HG03095 (cell line): ENCODE measurements around the gene SRCAP.
"Not testable (repeated sequence)": the region's sequence is repeated elsewhere in the genome, so short reads cannot be mapped to it uniquely, and the experiment has no call there.

ENCODE experiments used
- ATAC-seq: cut with Tn5 transposase; IDR thresholded peaks from one replicate; pipeline ENCODE4 v1.9.1; 2021; ENCODE audit warnings: moderate library complexity; ENCODE audit not compliant: unreplicated experiment

Gene SRCAP

DNA sequence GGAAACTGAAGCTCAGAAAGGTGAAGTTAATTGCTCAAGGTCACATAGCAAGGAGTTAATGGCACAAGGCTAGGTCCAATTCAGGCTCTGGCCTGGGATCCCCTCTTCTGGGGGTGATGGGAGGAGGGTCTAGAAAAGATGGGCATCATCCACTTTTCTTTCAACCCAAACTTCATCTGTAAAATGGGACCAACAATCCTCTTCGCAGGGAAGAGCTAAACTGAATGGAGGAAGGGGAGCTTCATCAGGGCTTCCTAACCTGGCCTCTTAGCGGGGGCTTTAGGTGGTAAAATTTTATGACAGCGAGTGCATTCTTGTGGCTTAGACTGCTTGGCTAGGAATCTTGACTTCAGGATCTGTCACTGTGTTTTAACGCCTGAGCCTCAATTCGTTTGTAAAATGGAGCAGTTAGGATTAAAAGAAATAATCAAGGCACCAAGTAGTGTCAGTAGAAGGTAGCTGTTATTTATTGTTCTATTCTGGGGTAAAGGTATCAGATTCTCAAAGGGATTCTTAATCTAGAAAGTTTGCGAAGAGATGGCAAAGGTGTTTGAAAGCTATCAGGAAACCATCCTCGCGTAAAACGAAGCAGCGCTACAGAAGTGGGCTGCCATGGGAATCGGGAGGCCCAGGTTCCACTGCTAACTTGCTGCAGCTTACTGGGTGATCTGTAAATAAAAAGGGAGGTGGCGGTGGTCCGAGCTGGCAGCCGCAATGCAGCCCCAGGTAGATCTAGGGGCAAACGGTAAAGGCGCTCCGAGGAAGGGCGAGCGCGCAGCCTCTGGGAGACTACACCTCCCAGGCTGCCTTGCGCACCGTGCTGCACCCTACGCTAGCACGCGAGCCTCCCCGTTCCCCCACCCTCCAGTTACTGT lies 1.5 kb upstream of the SRCAP start:
- peak; percentile 77 for ATAC-seq

DNA sequence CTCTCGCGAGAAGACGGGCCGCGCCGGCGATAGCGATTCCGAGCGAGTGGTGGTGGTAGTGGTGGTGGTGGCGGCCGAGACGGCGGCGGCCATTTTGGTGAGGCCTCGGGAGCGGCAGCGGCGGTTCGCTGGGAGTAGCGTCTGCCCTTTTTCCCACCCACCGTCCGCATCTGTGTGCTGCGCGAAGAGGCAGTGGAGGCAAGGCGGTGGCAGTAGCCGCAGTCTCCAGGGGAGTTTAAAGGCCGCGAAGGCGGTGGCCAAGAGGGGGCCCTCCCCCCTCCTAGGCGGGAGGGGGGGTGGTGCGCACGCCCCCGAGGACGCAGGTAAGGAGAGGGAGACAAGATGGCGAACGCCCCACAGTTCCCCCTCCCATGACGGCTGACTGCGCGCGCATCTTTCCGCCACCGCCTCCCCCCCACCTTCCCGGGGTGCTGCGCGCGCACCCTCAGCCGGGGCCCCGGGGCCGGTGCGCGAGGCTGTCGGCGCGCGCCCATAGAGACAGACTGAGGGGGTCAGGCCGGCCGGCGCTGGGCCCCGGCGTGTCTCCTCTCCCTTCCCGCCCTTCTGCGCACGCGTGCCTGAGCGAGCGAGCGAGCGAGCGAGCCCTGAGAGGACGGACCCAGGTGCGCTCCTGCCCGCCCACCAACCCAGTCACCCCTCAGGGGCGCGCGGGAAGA lies 694 bp upstream of the SRCAP start:
- ATAC-seq: peak; percentile 59

DNA sequence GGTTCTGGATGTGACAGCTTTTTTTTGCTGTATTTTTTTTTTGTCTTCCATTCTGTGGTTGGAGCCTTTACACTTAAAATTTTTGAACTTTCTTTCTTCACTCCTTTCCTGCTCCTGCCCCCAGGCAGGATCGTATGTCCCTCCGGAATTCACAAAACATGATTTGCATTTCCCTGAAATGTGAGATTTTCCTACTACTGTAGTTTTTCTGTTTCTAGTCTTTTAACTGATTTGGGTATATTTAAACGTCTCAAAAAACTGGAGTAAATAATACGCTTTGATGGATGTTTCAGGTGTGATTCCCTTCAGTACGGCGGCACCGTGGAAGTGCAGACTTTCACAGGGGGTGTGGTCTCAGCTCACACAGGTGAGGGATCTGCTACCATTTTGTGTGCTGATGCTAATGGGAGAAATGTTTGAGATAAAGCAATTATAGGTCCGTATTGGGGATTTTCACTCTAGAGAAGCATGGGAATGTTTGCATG lies 686 bp downstream of the SRCAP start:
- no peak for ATAC-seq

DNA sequence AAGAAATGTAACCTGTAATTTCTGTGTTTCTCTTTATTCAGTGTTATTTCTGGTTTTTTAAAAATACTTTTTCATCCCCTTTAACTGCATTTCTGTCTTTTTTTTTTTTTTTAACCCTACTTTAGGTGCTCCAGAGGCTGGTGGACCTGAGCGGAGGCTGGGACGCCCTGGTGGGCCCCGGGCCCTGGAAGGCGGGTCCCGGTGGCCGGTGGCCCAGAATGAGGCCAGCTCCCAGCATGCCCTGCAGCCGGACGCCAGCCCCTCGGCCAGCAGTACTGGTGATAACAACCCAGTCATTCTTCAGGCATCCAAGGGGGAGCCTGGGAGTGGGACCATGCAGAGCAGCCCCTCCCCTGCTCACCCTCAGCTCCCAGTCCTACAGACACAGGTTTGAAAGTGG lies 1.5 kb downstream of the SRCAP start:
- no peak for ATAC-seq

DNA sequence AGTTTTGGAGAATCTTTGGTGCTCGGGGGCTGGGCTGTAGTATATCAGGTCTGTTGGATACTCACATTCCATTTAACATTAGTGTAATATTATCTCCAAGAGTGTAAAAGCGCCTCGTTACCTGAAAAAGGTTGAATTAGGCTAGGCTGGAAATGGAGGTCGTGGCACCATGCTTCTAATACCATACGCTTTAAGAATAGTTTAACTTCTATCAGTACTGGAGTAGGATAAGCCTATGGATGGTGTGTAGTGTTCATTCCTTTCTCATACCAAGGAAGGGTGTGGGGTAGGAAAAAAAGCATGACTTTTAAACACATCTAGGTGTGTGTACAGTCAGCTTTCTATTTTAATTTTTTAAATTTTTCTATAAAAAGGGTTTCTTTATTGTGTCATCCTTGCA lies 2.0 kb downstream of the SRCAP start:
- no peak for ATAC-seq

DNA sequence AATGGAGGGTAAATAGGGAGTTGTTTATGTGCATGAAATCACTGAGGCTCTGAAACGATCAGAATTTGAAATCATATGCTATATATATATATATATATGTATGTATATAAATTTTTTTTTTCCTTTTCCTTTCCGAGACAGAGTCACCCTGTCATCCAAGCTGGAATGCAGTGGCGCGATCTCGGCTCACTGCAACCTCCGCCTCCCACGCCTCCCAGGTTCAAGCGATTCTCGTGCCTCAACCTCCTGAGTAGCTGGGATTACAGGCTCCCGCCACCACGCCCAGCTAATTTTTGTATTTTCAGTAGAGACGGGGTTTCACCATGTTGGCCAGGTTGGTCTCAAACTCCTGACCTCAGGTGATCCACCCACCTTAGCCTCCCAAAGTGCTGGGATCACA lies 4.1 kb downstream of the SRCAP start:
- ATAC-seq: not testable (repeated sequence)

DNA sequence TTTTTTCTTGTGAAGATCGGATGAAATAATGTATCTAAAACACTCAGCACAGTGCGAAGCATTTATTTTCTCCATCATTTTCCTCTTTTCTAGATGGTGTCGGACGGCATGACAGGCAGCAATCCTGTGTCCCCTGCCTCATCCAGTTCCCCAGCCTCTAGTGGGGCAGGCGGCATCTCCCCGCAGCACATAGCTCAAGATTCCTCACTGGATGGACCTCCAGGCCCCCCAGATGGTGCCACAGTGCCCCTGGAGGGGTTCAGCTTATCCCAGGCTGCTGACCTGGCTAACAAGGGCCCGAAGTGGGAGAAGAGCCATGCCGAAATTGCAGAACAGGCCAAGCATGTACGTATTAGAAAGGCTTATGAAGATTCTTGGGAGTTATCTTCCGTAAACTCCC lies 5.0 kb downstream of the SRCAP start:
- ATAC-seq: no peak

DNA sequence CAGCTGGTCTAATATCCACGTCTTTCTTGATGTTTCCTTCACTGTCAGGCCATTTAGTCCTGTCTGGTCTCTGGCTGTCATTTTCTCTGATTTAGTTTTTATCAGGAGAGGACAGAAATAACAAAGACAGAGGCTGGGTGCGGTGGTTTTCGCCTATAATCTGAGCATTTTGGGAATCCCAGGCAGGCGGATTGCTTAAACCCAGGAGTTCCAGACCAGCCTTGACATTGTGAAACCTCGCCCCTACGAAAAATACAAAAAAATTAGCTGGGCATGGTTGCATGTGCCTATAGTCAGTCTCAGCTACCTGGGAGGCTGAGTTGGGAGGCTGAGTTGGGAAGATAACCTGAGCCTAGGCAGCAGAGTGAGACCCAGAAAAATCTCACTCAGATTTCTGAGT lies 7.1 kb downstream of the SRCAP start:
- no peak for ATAC-seq

DNA sequence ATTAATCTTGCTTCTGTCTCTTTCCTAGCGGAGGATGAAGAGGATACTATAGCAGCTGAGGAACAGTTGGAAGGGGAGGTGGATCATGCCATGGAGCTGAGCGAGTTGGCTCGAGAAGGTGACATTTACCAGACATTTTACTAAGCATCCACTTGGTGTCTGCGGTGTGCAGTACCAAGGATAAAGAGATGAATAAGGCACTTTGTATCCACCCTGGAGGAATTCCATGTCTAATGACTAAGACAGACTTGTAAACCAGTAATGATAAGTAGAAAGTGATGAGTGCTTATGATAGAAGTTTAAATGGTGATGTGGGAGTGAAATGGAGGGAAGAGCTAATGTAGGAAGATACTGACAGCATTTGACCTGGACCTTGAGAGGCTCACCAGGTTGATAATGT lies 12.0 kb downstream of the SRCAP start:
- ATAC-seq: no peak

DNA sequence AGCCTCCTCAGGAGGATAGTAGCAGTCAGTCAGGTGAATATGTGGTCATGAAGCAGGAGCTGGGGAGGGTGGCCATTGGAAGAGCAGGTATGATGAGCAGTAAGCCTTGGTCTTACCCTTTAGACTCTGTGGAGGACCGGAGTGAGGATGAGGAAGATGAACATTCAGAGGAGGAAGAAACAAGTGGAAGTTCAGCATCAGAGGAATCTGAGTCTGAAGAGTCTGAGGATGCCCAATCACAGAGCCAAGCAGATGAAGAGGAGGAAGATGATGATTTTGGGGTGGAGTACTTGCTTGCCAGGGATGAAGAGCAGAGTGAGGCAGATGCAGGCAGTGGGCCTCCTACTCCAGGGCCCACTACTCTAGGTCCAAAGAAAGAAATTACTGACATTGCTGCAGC lies 12.7 kb downstream of the SRCAP start:
- no peak for ATAC-seq

DNA sequence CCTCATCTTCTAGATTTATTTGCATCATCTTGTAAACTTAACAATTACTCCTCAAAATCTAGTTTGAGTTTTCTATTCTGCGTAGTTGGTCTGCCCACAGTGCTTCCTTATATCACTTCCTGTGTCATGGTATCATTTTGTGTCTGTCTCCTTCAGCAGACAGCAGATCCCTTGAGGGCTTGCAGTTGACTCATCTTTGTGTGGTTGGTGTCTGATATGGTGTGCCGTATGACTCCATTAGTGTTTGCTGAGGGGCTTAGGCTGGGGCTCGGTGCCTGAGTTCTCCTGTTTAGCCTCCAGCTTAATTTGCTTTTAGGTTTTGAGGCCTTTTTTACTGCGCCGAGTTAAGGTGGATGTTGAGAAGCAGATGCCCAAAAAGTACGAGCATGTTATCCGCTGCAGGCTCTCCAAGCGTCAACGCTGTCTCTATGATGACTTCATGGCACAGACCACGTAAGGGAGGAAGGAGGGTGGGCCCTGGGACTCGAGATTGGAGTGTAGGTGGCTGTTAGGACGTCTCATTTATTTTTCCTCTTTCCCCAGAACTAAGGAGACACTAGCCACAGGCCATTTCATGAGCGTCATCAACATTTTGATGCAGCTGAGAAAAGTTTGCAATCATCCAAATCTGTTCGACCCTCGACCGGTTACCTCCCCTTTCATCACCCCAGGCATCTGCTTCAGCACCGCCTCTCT lies 16.9 kb downstream of the SRCAP start:
- no peak for ATAC-seq

DNA sequence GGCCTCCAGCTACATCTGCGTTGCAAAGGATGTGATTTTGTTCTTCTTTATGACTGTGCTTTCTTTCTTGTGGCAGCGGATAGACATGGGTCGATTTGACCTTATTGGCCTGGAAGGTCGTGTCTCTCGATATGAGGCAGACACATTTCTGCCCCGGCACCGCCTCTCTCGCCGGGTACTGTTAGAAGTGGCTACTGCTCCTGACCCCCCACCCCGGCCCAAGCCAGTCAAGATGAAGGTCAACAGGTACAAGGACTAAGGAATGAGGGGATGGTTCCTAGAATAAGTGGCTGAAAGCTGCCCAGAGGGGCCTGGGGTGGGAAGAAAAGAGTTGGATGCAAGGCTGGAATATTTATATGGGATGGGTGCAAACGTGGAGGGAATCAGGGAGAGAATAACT lies 21.1 kb downstream of the SRCAP start:
- no peak for ATAC-seq

DNA sequence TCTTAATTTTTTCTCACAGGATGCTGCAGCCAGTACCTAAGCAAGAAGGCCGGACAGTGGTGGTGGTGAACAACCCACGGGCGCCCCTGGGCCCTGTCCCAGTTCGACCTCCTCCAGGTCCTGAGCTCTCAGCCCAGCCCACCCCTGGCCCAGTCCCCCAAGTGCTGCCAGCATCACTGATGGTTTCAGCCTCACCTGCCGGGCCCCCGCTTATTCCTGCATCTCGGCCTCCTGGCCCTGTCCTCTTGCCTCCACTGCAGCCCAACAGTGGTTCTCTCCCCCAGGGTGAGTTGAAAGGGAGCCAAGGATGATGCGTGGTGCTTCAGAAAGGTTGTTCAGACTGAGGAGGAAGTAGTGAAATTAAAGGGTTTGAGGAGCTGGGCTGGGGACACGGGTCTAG lies 21.7 kb downstream of the SRCAP start:
- ATAC-seq: no peak

DNA sequence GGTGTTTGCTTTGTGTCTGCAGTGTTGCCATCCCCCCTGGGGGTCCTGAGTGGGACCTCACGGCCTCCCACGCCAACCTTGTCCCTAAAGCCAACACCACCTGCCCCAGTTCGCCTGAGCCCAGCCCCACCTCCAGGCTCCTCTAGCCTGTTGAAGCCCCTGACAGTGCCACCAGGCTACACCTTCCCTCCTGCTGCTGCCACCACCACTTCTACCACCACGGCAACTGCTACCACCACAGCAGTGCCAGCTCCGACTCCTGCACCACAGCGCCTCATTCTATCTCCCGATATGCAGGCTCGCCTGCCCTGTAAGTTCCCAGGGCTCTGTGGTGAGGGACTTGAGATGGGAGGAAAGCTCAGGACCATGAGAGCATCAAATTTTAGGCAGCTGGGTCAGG lies 22.2 kb downstream of the SRCAP start:
- no peak for ATAC-seq

DNA sequence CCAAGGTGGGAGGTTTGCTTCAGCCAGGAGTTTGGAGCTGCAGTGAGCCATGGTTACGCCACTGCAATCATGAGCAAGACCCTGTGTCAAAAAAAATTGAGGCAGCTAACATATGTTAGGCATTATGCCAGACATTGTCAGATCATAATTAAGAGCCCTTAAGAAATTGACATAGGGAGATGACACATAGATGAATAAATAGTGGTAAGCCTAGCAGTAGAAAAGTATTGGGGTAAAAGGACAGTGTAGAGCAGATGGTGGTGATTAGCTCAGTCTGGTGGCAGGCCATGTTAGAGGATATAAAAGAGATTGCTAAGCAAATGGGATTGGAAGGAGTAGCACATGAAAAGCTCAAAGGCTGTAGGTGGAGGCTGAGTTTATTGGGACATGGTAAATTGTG lies 22.6 kb downstream of the SRCAP start:
- ATAC-seq: no peak

DNA sequence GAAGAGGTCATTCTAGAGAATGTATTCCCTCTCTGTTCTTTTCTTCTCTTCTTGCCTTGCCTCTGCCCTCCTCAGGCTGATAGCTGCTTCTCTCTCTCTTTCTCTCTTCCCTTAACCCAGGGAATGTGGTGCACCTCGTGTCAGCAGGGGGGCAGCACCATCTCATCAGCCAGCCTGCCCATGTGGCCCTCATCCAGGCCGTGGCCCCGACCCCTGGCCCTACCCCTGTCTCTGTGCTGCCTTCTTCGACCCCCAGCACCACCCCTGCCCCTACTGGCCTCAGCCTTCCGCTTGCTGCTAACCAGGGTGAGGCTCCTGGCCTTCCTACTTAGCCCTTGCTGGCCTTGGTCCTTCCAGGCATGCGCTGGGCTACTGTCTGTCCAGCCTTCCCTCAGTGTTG lies 23.5 kb downstream of the SRCAP start:
- no peak for ATAC-seq

DNA sequence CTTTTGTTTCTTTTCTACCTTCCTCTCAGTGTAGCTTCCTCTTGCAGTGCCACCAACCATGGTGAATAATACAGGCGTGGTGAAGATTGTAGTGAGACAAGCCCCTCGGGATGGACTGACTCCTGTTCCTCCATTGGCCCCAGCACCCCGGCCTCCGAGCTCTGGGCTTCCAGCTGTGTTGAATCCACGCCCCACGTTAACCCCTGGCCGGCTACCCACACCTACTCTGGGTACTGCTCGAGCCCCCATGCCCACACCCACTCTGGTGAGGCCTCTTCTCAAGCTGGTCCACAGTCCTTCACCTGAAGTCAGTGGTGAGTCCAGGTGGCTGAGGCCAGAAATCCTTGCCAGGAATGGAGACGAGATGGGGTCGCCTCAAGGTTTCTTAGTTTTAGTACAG lies 23.9 kb downstream of the SRCAP start:
- no peak for ATAC-seq

DNA sequence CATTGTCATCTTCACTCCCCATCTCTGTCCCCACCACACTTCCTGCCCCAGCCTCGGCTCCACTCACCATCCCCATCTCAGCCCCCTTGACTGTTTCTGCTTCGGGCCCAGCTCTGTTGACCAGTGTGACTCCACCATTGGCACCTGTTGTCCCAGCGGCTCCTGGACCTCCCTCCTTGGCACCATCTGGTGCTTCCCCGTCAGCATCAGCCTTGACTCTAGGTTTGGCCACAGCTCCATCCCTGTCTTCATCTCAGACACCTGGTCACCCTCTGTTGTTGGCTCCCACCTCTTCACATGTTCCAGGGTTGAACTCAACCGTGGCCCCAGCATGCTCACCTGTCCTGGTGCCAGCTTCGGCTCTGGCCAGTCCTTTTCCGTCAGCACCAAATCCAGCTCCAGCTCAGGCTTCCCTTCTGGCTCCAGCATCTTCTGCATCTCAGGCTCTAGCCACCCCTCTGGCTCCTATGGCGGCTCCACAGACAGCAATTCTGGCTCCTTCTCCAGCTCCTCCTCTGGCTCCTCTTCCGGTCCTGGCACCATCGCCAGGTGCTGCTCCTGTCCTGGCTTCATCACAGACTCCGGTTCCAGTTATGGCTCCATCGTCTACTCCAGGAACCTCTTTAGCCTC lies 24.9 kb downstream of the SRCAP start:
- ATAC-seq: no peak

DNA sequence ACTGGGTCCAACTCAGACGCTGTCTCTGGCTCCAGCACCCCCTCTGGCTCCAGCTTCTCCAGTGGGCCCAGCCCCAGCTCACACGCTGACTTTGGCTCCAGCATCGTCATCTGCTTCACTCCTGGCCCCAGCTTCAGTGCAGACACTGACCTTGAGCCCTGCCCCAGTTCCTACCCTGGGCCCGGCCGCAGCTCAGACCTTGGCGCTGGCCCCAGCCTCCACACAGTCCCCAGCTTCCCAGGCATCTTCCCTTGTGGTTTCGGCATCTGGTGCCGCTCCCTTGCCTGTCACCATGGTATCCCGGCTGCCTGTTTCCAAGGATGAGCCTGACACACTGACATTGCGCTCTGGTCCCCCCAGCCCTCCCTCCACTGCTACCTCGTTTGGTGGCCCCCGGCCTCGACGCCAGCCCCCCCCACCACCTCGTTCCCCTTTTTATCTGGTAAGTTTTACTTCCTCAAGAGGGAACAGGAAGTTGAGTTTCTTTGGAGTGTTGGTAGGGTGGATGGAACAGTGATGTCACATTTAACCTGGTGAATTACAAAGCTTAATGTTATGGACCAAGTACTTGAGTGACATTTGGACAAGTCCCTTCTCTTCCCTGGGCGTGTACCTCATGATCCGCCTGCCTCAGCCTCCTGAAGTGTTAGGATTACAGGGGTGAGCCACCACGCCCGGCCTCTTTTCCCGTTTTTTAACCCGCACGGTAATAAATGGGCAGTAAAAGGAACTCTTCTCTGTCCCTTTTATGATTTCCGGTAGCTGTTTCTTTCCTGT lies 25.9 kb downstream of the SRCAP start:
- no peak for ATAC-seq

DNA sequence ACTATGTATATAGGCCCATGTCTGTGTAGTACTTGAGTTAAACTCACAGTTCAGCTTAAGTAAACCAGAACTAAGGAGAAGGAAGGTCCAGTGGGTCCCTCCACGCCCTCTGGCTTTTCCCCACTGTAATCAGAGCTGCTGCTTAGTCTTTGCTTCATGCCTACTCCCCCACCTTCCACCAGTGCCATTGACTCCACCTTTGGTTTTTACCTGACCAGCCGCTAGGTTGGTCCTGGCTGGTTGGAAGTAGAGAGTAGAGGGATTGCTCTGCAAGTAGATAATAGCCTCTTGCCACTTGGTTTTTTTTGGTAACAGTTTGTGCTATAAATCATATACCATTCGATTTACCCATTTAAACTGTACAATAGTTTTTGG lies 26.4 kb downstream of the SRCAP start:
- ATAC-seq: no peak

DNA sequence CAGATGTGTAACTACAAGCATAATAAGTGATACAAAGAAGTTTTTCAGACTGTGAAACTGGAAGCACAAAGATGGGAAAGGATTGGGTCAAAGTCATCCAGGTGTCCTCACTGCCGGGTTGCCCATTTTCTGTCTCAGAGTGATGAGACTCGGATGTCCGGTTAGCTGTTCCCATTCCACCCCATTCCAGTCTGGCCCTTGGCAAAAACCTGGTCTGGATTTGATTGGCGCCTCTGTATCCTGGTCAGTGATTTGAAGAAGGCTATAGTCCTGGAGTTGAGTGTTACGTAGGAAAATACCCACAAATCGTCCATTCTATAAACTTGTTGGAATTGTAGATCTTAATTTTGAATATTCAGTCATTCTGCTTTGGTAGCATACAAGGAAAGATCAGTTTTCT lies 29.4 kb downstream of the SRCAP start:
- ATAC-seq: no peak
